NCI-H1048 (cell line): Measurements from ENCODE around the gene USF2.

Experiments
- DNase-seq: peaks from one replicate; lab custom pipeline; 2025; lab: John Stamatoyannopoulos, UW

Gene USF2

GRCh38 chr19:35299523-35300338, 31.0 kb downstream of the USF2 start:
- no peak for DNase-seq

- DNase-seq = no peak
These were observed 31.5 kb downstream of the USF2 start for GRCh38 chr19:35300339-35300649.

GRCh38 chr19:35301961-35302360, 33.2 kb downstream of the USF2 start:
- DNase-seq = no peak

DNA sequence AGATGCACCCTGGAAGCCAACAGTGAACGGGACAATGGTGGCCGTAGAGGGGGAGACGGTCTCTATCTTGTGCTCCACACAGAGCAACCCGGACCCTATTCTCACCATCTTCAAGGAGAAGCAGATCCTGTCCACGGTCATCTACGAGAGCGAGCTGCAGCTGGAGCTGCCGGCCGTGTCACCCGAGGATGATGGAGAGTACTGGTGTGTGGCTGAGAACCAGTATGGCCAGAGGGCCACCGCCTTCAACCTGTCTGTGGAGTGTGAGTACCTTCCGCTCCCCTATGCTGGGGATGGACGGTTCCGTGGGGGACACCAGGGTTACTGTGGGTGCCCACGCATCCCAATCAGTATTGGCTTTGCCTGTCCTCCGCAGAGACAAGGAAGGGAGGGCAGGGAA, 33.7 kb downstream of the USF2 start:
- DNase-seq = no peak

- DNase-seq = no peak
These were observed 34.7 kb downstream of the USF2 start for GRCh38 chr19:35303357-35303915.

DNA sequence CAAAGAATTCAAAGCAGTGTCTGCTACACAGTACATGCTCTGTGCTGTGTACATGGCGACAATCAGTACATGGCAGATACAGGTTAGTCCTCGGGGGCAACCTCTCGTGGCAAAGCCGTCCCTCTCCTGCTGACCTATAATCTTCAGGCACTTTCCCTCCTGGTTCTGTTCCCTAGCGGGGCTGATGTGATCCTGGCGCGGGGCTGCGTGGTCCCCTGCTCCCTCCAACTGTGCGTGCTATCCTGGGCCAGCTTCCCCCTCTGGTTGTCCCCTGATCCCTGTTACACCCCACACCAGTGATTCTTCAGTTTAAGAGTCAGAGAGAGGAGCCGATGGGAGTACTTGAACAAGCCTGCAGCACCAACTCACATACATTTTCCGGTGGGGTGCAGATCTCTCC, 35.3 kb downstream of the USF2 start:
- DNase-seq = no peak

DNA sequence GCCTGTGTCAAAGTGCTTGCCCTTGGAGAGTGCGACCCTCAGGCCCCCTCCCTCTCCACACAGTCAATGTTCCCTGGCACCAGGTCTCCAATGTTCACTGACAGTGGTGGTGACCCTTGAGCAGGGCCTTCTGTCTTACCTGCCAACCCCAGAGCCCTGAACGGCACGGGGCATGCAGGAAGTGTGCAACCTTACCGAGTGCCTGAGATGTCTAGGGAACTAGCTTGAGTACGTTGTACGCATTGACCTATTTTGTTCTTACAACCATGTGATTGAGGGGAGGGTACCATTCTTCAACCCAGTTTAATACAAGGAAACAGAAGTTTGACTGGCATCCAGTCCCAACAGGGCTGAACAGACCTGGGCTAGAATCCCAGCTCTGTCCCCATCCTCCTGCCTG, 36.4 kb downstream of the USF2 start:
- DNase-seq = no peak

DNA sequence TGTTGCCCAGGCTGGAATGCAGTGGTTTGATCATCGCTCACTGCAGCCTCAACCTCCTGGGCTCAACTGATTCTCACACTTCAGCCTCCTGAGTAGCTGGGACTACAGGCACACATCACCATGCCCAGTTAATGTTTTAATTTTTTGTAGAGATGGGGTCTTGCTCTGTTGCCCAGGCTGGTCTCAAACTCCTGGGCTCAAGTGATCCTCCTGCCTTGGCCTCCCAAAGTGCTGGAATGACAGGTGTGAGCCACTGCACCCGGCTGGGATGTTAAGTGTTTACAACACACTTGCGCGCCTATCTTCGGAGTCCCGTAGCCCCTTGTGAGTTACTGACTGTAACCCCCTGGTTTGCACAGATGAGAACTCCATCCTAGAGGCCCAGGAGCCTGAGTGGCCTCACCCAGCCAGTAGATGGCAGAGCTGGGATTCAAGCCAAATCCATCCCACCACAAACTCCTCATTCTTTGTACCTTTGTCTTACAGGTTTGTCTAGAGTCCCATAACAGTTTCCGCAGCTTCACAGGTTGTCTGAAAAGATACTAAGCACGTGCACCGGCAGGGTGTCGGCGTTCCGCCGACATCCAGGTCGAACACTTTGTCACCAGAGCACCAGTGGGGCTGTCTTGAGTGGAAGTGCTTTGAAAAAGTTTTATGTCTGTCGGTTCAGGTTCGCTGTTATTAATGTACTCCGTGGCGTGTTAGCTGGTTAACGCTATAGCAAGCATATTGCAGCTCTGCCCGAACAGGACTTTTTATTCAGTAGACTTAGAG, 37.9 kb downstream of the USF2 start:
- DNase-seq = no peak

GRCh38 chr19:35307931-35308330, 39.2 kb downstream of the USF2 start:
- DNase-seq = no peak

DNA sequence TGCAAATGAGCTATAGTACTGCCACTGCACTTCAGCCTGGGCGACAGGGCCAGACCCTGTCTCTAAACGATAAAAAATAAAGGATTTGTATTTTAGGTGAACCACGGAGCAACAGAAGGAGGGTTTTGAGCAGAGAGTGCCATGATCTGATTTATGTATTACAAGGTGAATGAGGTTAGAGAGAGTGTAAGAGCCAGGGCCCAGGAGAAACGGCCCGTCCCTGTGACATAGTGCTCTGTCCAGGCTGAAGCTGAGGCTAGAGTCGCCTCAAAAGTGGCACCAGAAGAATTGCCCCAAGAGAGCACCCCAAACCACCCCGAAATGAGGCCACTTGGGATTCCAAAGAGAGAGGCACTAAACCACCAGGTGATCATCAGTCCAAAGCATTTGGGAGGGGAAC, 40.1 kb downstream of the USF2 start:
- DNase-seq = no peak

- no peak for DNase-seq
These were observed 40.9 kb downstream of the USF2 start for GRCh38 chr19:35309481-35310279.

GRCh38 chr19:35310331-35310730, 41.6 kb downstream of the USF2 start:
- DNase-seq = no peak

DNA sequence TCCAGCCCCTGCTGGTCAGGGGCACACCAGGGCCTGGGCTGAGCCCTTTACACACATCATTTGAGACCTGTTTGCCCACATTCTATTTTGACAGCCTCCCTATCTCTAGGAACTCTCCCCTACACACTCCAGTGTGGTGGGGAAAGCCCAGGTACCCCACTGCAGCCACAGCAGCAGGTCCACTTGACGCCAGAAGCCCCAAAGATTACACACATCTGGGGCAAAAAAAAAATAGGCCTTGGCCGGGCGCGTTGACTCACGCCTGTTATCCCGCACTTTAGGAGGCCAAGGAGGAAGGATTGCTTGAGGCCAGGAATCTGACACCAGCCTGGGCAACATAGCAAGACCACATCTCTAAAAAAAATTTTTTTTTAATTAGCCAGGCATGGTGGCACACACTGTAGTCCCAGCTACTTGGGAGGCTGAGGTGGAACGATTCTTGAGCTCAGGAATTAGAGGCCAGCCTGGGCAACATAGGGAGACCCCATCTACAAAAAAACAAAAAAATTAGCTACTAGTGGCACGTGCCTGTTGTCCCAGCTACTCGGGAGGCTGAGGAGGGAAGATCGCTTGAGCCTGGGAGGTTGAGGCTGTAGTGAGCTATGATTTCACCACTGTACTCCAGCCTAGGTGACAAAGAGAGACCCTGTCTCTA, 42.2 kb downstream of the USF2 start:
- no peak for DNase-seq

DNA sequence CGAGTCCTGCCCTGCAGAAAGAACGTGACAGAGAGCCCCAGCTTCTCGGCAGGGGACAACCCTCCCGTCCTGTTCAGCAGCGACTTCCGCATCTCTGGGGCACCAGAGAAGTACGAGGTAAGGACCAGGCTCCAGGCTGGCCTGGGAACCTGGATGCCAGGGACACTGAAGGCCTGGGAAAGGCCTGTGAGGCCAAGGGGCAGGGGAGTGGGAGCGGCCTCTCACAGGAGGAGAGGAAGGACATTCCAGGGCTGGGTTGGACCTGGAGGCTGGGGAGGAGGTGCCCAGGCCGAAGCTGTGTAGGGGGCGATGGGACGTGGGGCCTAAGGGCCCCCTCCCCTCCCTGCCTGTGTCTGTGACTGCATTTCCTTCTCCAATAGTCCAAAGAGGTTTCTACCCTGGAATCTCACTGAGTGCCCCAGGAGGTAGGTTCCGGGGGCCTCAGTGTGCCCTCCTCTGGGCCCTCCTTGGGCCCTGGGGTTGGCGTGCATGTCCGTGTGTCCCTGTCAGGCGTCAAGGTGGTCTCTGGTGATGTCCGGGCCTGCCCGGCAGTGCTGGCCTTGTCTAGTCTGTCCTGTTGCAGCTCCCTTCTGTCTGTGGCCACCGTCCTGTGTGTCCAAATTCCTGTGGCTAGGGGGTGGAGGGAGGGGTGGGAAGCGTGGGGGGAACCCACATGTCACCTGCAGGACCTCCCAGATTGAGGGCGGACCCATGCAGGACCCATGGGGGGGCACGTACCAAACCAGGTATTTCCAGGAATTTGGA, 43.3 kb downstream of the USF2 start:
- no peak for DNase-seq

DNA sequence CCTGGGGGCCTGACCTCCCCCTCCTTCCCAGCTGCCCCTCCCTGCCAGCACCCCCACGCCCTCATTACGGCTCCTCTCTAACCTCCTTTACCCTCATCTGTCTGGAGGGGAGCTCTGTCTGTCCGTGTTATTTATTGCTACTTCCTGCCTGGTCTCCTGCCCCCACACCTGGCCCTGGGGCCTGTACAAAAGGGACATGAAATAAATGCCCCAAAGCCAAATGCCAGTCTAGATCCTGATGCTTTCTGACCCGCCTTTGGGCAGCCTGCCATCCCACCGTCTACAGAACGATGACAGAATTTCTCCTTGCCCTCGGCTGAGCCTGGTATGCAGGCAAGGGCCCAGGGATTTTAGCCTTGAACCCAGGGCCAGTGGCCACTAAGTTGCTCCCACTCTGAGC, 44.8 kb downstream of the USF2 start:
- no peak for DNase-seq

DNA sequence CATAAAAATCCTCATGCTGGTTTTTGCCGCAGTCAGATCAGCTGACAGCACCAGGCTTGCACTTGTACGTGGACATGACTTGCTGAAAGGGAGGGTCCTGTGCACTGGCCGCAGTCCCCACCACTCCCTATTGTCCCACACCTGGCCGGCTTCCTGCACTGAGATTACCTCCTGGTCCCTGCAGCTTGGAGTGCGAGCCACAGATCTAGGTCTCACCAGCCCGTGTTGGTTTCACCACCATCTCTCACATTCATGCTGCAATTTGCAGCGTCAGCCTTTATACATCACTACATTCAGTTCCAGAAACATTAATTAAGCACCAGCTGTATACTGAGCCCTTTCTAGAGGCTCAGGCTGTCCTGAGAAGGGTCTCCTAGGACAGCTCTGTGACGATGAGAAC, 45.3 kb downstream of the USF2 start:
- DNase-seq = no peak

DNA sequence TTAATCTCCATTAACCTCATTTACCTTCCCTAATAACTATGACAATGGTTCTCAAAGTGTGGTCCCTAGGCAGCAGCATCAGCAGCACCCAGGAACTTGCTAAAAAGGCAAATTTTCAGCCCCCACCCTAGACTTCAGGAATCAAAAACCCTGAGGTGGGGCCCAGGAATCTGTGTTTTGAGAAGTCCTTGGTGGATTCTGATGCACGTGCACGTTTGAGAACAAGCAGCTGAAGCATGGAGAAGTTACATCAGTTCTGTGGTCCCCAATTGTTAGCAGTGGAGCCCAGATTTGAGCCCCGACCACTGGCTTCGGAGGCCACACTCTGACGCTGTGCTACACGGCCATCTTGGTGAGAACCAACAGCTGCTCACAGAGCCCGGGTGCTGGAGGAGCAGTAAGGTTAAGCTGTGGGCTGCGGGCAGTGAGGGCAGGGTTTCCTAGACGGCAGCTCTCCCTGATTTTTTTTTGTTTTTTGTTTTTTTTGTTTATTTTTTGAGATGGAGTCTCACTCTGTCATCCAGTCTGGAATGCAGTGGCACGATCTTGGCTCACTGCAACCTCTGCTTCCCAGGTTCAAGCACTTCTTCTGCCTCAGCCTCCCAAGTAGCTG, 46.2 kb downstream of the USF2 start:
- no peak for DNase-seq

DNA sequence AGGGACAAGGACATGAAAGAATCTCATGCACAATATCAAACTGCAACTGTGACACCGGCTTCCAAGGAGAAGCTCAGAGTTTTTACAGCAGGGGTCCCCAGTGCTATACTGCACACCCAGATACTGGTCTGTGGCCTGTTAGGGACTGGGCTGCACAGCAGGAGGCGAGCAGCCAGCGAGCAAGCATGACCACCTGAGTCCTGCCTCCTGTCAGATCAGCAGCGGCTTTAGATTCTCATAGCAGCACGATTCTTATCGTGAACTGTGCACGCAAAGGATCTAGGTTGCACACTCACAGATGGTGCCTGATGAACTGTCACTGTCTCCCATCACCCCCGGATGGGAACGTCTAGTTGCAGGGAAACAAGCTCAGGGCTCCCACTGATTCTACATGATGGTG, 47.1 kb downstream of the USF2 start:
- no peak for DNase-seq

DNA sequence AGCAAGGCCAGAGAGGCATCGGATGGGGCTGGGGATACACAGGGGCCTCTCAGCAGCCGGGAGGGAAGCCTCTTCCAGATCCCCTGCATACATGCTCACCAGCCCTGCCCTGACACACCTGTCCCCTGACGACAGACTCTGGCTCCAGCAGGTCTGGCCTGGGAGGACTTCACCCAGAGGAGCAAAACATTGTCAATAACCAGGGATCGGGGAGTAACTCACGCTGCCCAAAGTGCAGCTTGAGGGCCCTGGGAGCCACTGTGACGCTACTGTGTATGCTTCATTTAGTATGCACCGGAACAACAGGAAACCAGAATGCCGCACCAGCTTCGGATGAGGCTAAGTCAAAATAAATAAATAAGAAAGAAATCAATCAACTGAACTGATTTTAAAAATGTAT, 47.8 kb downstream of the USF2 start:
- no peak for DNase-seq

DNA sequence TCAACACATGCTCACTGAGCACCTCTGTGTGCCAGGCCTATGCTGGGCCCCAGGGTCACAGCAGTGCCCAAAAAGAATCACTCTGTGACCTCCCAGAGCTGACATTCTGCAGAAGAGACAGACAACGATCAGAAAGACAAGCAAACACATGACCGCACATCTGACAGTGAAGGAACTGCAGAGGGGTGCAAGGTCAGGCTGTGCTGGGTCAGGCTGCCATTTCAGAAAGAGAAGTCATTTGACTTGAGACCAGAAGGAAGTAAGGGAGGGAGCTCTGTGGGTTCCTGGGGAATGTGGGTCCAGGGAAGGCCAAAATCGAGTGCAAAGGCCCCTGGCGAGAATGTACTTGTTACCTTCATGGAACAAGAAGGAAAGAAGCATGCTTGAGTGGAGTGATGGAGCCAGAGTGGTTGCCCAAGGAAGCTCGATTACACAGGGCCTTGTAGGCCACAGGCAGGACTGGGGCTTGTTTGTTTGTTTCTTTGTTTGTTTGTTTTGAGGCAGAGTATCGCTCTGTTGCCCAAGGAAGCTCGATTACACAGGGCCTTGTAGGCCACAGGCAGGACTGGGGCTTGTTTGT, 48.8 kb downstream of the USF2 start:
- no peak for DNase-seq
